ENCODE results near the gene ROPN1L.

DNA sequence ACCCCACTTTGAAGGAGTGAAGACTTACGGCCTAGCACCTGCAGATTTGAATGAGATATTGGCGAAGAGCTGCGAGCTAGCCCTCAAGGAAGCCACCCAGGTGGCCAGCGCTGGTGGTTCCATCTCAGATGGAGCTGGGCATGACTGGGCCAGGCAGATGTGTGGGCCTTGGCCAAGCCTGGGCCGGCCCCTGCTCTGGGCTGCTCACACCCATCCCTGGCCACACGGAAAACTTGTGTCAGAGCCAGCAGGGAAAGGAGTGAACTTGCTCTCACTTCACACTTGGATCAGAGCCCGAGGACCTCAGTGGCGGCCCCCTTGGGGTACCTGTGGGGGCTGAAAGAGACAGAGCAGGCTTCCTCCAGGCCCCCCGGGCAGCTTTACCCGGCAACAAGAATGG lies 44.2 kb downstream of the ROPN1L start:
- TF ChIP-seq, protein P1, sequence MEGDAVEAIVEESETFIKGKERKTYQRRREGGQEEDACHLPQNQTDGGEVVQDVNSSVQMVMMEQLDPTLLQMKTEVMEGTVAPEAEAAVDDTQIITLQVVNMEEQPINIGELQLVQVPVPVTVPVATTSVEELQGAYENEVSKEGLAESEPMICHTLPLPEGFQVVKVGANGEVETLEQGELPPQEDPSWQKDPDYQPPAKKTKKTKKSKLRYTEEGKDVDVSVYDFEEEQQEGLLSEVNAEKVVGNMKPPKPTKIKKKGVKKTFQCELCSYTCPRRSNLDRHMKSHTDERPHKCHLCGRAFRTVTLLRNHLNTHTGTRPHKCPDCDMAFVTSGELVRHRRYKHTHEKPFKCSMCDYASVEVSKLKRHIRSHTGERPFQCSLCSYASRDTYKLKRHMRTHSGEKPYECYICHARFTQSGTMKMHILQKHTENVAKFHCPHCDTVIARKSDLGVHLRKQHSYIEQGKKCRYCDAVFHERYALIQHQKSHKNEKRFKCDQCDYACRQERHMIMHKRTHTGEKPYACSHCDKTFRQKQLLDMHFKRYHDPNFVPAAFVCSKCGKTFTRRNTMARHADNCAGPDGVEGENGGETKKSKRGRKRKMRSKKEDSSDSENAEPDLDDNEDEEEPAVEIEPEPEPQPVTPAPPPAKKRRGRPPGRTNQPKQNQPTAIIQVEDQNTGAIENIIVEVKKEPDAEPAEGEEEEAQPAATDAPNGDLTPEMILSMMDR (conservative IDR thresholded peaks at IDR 0.05) = no peak
- no peak for TF ChIP-seq ZFX (IDR thresholded peaks at IDR 0.05)
